Neural crest cell (in vitro differentiated cells): ENCODE data around the gene MYO10. TPM values are rescaled to one million over a fixed set of nuclear protein-coding genes. Genes with fewer than 3 reads are reported as not detected.

ENCODE experiments used
- DNase-seq: peaks from one replicate; pipeline ENCODE4 v3.0.0; 2021; ENCODE audit warnings: low read depth, mixed read lengths, low spot score
- H3K27ac Mint-ChIP-seq: one replicate; pipeline ENCODE4 v1.8.0; 2021; ENCODE audit warnings: mild to moderate bottlenecking, mixed read lengths; ENCODE audit not compliant: unreplicated experiment
- H3K27me3 Mint-ChIP-seq: 2 replicates; pipeline ENCODE4 v1.8.0; 2021; ENCODE audit warnings: low read depth, mild to moderate bottlenecking, mixed read lengths
- H3K36me3 Mint-ChIP-seq: 2 replicates; pipeline ENCODE4 v1.8.0; 2021; ENCODE audit warnings: low read depth, mild to moderate bottlenecking, mixed read lengths
- H3K4me1 Mint-ChIP-seq: 2 replicates; pipeline ENCODE4 v1.8.0; 2021; ENCODE audit warnings: mixed read lengths
- H3K4me3 Mint-ChIP-seq: one replicate; pipeline ENCODE4 v1.8.0; 2021; ENCODE audit warnings: mild to moderate bottlenecking, mixed read lengths
- H3K9me3 Mint-ChIP-seq: 2 replicates; pipeline ENCODE4 v1.8.0; 2021; ENCODE audit warnings: mixed read lengths
- CTCF ChIP-seq: fragments of 200-600 bp; sonication (generic); conservative IDR thresholded peaks from 2 replicates; pipeline ENCODE4 v1.5.0; 2021; ENCODE audit warnings: antibody characterized with exemption, mild to moderate bottlenecking
- total RNA-seq: library from RNA; stranded (reverse); gene quantifications from 2 replicates; pipeline ENCODE4 v1.2.1, GENCODE V29; 2021

Gene MYO10
- total RNA-seq, 1 donor from 2014 or later: 94.4 TPM

- Mint-ChIP-seq H3K36me3 (peaks cover 14% of the 10 kb centered on the region), H3K4me3 (no peak overlapping the region), H3K27ac (no peak overlapping the region), H3K27me3 (no peaks in the 10 kb centered on the region), H3K4me1 (peaks cover 6% of the 10 kb centered on the region), H3K9me3 (no peaks in the 10 kb centered on the region)
- no peak for TF ChIP-seq CTCF
- no peak for DNase-seq
Measured at GRCh38 chr5:16780325-16780724, 155.8 kb downstream of the MYO10 start.

GRCh38 chr5:16777432-16777831, 158.7 kb downstream of the MYO10 start:
- TF ChIP-seq CTCF: no peak
- no peak overlapping the region for H3K27ac Mint-ChIP-seq
- no peak overlapping the region for H3K4me3 Mint-ChIP-seq
- no peaks in the 10 kb centered on the region for H3K9me3 Mint-ChIP-seq
- no peak for DNase-seq
- H3K4me1 Mint-ChIP-seq: peaks cover 24% of the 10 kb centered on the region
- H3K27me3 Mint-ChIP-seq: no peaks in the 10 kb centered on the region
- peaks cover 8% of the 10 kb centered on the region for H3K36me3 Mint-ChIP-seq

- Mint-ChIP-seq H3K4me3 (no peak overlapping the region), H3K36me3 (peaks cover 8% of the 10 kb centered on the region), H3K27ac (no peak overlapping the region), H3K27me3 (no peaks in the 10 kb centered on the region), H3K4me1 (peaks cover 25% of the 10 kb centered on the region), H3K9me3 (no peaks in the 10 kb centered on the region)
- TF ChIP-seq CTCF: peak; percentile 62
- DNase-seq: peak; percentile 26
Measured at GRCh38 chr5:16776611-16777251, 159.4 kb downstream of the MYO10 start.

GRCh38 chr5:16774806-16775205, 161.3 kb downstream of the MYO10 start:
- Mint-ChIP-seq H3K36me3 (peaks cover 7% of the 10 kb centered on the region), H3K4me3 (no peak overlapping the region), H3K4me1 (peaks cover 25% of the 10 kb centered on the region), H3K9me3 (no peaks in the 10 kb centered on the region), H3K27ac (no peak overlapping the region), H3K27me3 (no peaks in the 10 kb centered on the region)
- TF ChIP-seq CTCF: no peak
- no peak for DNase-seq

GRCh38 chr5:16773991-16774390, 162.1 kb downstream of the MYO10 start:
- peaks cover 11% of the 10 kb centered on the region for H3K36me3 Mint-ChIP-seq
- DNase-seq: no peak
- H3K4me3 Mint-ChIP-seq: no peak overlapping the region
- peaks cover 25% of the 10 kb centered on the region for H3K4me1 Mint-ChIP-seq
- no peaks in the 10 kb centered on the region for H3K27me3 Mint-ChIP-seq
- no peak overlapping the region for H3K27ac Mint-ChIP-seq
- no peaks in the 10 kb centered on the region for H3K9me3 Mint-ChIP-seq
- TF ChIP-seq CTCF: no peak
